Measurements from ENCODE around the gene CLRN3.

The CLRN3 gene

DNA sequence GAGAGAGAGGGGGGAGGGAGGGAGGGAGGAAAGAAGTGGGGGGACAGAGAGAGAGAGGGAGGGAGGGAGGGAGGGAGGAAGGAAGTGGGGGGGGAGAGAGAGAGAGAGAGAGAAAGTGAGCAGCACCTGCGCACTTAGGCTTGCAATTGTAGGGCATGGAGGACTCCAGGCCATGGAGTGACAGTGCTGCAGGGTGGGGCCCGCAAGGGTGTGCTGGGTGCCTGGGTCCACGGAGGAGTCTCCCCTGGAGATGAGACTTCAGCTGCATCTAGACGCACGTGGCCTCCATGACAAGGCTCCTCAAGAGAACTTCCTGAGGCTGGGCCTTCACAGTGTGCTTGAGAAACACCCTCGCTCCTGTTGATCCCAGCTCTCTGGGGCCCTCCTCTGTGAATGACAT lies 44.5 kb downstream of the CLRN3 start:
- no peak for DNase-seq (ENCODE audit: low read depth)

DNA sequence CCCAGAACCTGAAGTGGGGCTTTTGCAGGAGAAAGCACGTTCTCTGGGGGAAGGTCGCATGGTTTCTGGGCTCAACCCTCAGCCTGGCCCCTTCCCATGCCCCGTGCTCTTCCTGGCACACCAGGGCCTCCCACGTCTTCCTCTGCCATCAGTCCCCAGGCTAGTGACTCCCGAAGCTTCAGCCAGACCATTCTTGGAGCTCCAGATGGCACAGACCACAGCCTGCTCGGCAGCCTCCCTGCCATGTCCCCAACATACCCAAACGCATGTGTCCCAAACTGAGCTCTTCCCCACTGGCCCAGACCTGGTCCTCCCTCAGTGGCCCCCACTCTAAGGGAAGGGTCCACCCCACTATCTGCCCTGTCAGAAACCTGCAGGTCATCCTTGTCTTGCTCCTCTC lies 47.0 kb downstream of the CLRN3 start:
- no peak for DNase-seq (ENCODE audit: low read depth)

DNA sequence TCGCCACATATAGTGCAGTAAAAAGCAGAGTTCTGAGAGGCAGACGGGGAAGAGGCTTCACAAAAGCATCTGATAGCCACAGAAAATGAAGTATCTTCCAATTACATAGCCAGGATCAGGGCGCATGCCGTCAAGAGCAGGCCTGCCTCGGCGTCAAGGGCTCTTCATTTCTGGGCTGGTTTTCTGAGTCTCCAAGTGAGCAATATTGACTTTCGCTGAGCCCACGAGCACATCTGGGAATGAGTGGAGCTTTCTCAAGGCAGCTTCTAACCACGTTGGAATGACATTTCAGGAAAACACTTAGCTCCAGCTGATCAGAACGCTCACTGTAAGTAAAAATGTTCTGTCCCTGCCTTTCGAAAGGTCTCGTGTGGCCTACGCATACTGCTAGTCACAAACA lies 51.9 kb downstream of the CLRN3 start:
- DNase-seq (ENCODE audit: low read depth): no peak

DNA sequence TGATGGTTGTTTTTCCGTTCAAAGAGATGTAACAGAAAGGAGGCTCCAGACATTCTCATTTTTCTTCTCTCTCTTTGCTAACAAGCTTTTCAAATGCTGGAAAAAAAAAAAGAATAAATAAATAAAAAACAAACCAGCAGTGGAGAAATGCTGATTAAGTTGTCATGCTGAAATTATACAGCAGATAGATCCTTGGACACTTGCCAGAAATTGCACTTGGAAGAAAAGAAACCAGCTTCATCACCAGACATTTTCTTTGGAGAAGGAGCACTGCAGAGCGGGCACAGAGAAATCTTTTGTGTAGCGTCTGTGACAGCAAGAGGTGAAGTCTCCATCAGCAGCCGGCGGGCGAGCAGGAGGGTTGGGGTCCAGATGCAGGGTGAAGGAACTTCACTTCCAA lies 55.8 kb downstream of the CLRN3 start:
- no peak for DNase-seq (ENCODE audit: low read depth)

DNA sequence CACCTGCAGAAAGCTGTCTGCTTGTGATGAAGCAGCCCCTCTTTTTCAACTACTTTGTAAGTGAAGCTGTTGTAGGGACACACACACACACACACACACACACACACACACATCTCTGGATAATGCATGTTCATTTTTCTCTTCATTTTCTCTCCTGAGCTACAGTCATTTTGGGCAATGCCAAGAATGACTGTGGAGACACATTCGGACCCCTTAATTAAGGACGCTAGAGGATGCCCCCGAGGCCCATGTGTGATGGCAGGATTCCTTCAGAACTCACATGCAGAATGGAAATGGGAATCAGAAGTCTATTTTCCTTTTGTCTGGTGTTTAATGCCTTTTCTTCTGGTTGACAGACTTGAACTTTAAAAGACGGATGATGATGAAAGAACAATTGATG lies 56.6 kb downstream of the CLRN3 start:
- DNase-seq (ENCODE audit: low read depth): no peak

DNA sequence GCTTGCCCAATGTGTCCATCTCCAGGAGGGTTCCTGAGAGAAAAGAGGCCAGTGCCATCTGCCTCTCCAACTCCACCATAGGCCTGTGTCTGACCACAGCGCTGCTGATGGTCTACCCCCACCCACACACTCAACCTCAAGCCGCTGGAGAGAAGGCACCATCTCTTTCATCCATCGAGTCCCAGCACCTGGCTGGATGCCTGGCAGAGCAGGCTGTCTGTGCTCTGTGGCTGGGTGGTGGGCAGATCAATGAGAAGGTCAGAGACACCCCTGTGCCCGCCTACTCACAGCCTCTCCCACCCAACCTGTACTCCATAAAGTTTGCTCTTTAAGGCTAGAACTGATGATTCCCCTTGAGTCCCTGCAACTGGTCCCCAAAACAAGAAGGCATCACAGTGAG lies 58.0 kb downstream of the CLRN3 start:
- DNase-seq (ENCODE audit: low read depth): no peak

DNA sequence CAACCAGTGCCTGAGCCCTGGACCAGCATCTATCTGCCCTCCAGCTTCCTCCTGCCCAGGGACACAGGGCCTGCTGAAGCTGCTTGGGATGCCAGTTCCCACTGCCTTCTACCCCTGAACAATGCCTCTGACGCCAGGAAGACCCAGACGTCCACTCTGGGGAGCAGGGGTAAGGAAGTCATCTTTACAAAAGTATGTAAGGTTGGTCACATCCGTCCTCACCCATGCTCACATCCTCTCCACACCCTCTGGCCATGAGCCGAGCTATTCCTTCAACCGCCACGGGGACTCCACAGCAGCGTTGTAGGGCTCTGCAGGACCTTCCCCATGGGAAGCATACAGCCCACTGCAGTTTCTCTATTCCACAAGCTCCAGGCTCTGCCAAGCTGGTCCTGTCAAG lies 58.5 kb downstream of the CLRN3 start:
- DNase-seq (ENCODE audit: low read depth): no peak

DNA sequence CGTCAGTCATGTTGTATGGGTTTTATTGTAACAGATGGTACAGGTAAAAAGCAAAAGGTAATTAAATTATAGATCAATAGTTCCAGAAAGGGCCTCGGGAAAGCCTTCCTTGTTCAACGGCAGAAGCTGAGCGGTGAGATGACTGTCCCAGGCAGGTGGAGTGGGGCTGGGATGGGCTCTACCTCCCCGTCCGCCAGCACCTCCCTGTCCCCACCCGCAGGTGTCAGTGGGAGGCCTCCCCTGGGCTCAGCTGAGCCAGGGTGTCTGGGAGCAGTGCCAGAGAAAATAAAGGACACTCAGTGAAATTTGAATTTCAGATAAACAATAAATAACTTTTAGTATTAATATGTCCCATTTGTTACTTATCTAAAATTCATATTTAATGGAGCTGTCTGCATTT lies 58.9 kb downstream of the CLRN3 start:
- DNase-seq (ENCODE audit: low read depth): no peak

DNA sequence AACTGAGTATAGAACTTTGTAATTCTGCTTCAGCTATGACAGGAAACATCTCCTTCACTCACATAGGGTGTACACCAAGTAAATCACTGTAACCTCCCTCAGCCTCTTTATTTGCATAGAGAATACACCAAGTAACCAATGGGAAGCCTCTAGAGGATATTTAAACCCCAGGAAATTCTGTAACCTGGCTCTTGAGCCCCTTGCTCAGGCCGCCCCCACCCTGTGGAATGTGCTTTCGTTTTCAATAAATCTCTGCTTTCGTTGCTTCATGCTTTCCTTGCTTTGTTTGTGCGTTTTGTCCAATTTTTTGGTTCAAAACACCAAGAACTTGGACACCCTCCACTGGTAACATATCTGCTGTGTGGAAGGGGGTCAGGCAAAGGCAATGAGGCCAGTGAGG lies 60.2 kb downstream of the CLRN3 start:
- DNase-seq (ENCODE audit: low read depth): peak; percentile 36

DNA sequence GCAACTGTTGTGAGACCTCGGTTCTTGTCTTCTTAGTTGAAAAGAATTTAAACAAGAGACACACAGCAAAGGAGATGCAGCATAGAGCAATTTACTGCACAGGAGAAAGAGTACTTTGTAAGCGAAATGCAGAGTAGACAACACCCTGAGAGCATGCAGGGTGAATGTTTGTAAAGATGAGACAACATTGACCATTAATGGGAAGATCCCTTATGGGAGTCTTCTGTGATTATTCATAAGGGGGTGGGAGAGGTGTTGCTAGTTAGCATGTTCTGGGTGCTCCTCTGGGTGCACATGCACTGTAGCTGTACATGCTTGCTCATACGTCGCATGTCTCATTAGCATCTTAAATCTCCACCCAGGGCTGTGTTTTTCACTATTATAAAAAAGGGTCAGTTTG lies 62.3 kb downstream of the CLRN3 start:
- no peak for DNase-seq (ENCODE audit: low read depth)
